Gastroesophageal sphincter (tissue), 3 donors: ENCODE results near the gene ANAPC5.

Experiments
- POLR2A ChIP-seq, 2 donors: fragments of 450-650 bp; IDR thresholded peaks; one replicate each; pipeline ENCODE4 v1.6.1; 2017; ENCODE audit warnings: antibody characterized with exemption in 2 of 2, mild to moderate bottlenecking in 2 of 2, moderate library complexity in 1 of 2
- POLR2AphosphoS5 ChIP-seq: sonication (generic); formaldehyde crosslinking; IDR thresholded peaks from one replicate; pipeline ENCODE4 v1.6.1; 2017; ENCODE audit warnings: antibody characterized with exemption
- TF ChIP-seq, protein P1 (sequence below), 4 experiments: fragments of 200-600 bp in 2 of 4; fragments of 450-650 bp in 2 of 4; sonication (generic) in 1 of 4; IDR thresholded peaks; one replicate each; pipeline ENCODE4 v1.5.1; 2017 to 2019; ENCODE audit warnings: antibody characterized with exemption in 4 of 4, mild to moderate bottlenecking in 2 of 4, moderate library complexity in 2 of 4

DNA sequence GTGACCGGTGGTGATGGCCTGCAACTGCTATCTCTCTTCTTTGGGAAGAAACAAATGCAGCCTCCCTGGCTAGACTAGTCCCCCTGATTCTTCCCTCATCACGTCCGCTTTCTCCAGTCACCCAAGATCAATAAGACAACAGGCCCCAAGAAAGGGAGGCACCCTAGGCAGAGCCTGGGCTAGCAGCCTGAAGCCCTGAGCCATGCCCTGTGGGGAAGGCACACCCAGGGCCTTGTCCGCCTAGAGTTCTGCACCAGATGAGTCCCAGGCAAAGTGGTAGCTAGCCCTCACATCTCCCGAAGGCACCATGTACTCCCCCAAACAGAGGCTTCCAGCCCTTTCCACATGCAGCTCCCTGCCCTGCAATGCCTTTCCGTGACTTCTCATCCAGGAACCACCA lies 90.8 kb downstream of the ANAPC5 start:
- TF ChIP-seq, protein P1, sequence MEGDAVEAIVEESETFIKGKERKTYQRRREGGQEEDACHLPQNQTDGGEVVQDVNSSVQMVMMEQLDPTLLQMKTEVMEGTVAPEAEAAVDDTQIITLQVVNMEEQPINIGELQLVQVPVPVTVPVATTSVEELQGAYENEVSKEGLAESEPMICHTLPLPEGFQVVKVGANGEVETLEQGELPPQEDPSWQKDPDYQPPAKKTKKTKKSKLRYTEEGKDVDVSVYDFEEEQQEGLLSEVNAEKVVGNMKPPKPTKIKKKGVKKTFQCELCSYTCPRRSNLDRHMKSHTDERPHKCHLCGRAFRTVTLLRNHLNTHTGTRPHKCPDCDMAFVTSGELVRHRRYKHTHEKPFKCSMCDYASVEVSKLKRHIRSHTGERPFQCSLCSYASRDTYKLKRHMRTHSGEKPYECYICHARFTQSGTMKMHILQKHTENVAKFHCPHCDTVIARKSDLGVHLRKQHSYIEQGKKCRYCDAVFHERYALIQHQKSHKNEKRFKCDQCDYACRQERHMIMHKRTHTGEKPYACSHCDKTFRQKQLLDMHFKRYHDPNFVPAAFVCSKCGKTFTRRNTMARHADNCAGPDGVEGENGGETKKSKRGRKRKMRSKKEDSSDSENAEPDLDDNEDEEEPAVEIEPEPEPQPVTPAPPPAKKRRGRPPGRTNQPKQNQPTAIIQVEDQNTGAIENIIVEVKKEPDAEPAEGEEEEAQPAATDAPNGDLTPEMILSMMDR (IDR thresholded peaks at IDR 0.05) = no peak
- TF ChIP-seq POLR2AphosphoS5 (no peak), POLR2A (IDR thresholded peaks at IDR 0.05) (no peak)
